ENCODE measurements around the gene EFHC1. TPM values are rescaled to one million over a fixed set of nuclear protein-coding genes. Genes with fewer than 3 reads are reported as not detected.

Gene EFHC1
- polyA plus RNA-seq, 1 donor (not counting 4 experiments of a cell fraction or from before 2014, with no cell fraction given): 20.5 TPM

- peaks cover 20% of the 10 kb centered on the region for H3K79me2 ChIP-seq (ENCODE audit: control insufficient read depth, insufficient read depth, low read length)
- no peaks in the 10 kb centered on the region for H3K27me3 ChIP-seq (ENCODE audit: control insufficient read depth, extremely low read depth, insufficient read depth, low read length)
- no peaks in the 10 kb centered on the region for H3K9me1 ChIP-seq (ENCODE audit: control insufficient read depth, extremely low read depth, insufficient read depth, low read length)
- dilution Hi-C loops (cut with MboI; ENCODE audit: extremely low pct_ligation_motif_present, low sequenced_read_pairs): no loop called here
- no peaks in the 10 kb centered on the region for H3K36me3 ChIP-seq (ENCODE audit: control insufficient read depth in 2 of 2, extremely low read depth in 1 of 2, insufficient read depth in 2 of 2, low read length in 2 of 2)
- no peak for DNase-seq (ENCODE audit: low read depth, low spot score)
- no peak overlapping the region for H2AFZ ChIP-seq (ENCODE audit: control insufficient read depth, low read length)
- H3K4me2 ChIP-seq (ENCODE audit: control insufficient read depth, extremely low read depth, insufficient read depth, low read depth, low read length): no peak overlapping the region
- no peak overlapping the region for H3K27ac ChIP-seq (ENCODE audit: control insufficient read depth, insufficient read depth, low read length)
- H3K4me3 ChIP-seq (ENCODE audit: control insufficient read depth in 2 of 3, extremely low read depth in 1 of 3, insufficient read depth in 2 of 3, low read depth in 1 of 3, low read length in 3 of 3): no peak overlapping the region
- TF ChIP-seq CTCF (optimal IDR thresholded peaks at IDR 0.05 in 1 of 3, IDR thresholded peaks at IDR 0.05 in 1 of 3, conservative IDR thresholded peaks at IDR 0.05 in 1 of 3; ENCODE audit: extremely low read depth in 1 of 3, insufficient read depth in 2 of 3, low read length in 3 of 3) (no peak), EZH2 (IDR thresholded peaks at IDR 0.05; ENCODE audit: low read length) (no peak)
- H4K20me1 ChIP-seq (ENCODE audit: control insufficient read depth, extremely low read depth, insufficient read depth, low read length): no peaks in the 10 kb centered on the region
- no peak overlapping the region for H3K9ac ChIP-seq (ENCODE audit: control insufficient read depth, extremely low read depth, insufficient read depth, low read length)
- no peak for FAIRE-seq
- peaks cover 31% of the 10 kb centered on the region for H3K4me1 ChIP-seq (ENCODE audit: control insufficient read depth, extremely low read depth, insufficient read depth, low read length)
- no peaks in the 10 kb centered on the region for H3K9me3 ChIP-seq (ENCODE audit: control insufficient read depth, low read depth, low read length)
These were observed 133.0 kb downstream of the EFHC1 start for GRCh38 chr6:52553158-52553557.

GRCh38 chr6:52553719-52554118 lies 133.6 kb downstream of the EFHC1 start:
- no peaks in the 10 kb centered on the region for H3K9me1 ChIP-seq (ENCODE audit: control insufficient read depth, extremely low read depth, insufficient read depth, low read length)
- no peak overlapping the region for H3K4me2 ChIP-seq (ENCODE audit: control insufficient read depth, extremely low read depth, insufficient read depth, low read depth, low read length)
- dilution Hi-C loops (cut with MboI; ENCODE audit: extremely low pct_ligation_motif_present, low sequenced_read_pairs): no loop called here
- TF ChIP-seq EZH2 (IDR thresholded peaks at IDR 0.05; ENCODE audit: low read length) (no peak), CTCF (optimal IDR thresholded peaks at IDR 0.05 in 1 of 3, IDR thresholded peaks at IDR 0.05 in 1 of 3, conservative IDR thresholded peaks at IDR 0.05 in 1 of 3; ENCODE audit: extremely low read depth in 1 of 3, insufficient read depth in 2 of 3, low read length in 3 of 3) (no peak)
- H3K9ac ChIP-seq (ENCODE audit: control insufficient read depth, extremely low read depth, insufficient read depth, low read length): no peak overlapping the region
- H3K9me3 ChIP-seq (ENCODE audit: control insufficient read depth, low read depth, low read length): no peaks in the 10 kb centered on the region
- DNase-seq (ENCODE audit: low read depth, low spot score): no peak
- no peaks in the 10 kb centered on the region for H4K20me1 ChIP-seq (ENCODE audit: control insufficient read depth, extremely low read depth, insufficient read depth, low read length)
- no peak overlapping the region for H3K27ac ChIP-seq (ENCODE audit: control insufficient read depth, insufficient read depth, low read length)
- peaks cover 31% of the 10 kb centered on the region for H3K4me1 ChIP-seq (ENCODE audit: control insufficient read depth, extremely low read depth, insufficient read depth, low read length)
- no peaks in the 10 kb centered on the region for H3K36me3 ChIP-seq (ENCODE audit: control insufficient read depth in 2 of 2, extremely low read depth in 1 of 2, insufficient read depth in 2 of 2, low read length in 2 of 2)
- no peak overlapping the region for H2AFZ ChIP-seq (ENCODE audit: control insufficient read depth, low read length)
- no peak overlapping the region for H3K4me3 ChIP-seq (ENCODE audit: control insufficient read depth in 2 of 3, extremely low read depth in 1 of 3, insufficient read depth in 2 of 3, low read depth in 1 of 3, low read length in 3 of 3)
- peaks cover 20% of the 10 kb centered on the region for H3K79me2 ChIP-seq (ENCODE audit: control insufficient read depth, insufficient read depth, low read length)
- no peaks in the 10 kb centered on the region for H3K27me3 ChIP-seq (ENCODE audit: control insufficient read depth, extremely low read depth, insufficient read depth, low read length)
- FAIRE-seq: no peak

All from keratinocyte (primary cell).